IPS-18c (cell line): ENCODE results near the gene GPR35.

ENCODE experiments used
- H3K4me3 ChIP-seq: 2 replicates; pipeline ENCODE4 v1.7.0; 2013; ENCODE audit warnings: low read depth, mild to moderate bottlenecking, low read length, moderate library complexity; ENCODE audit not compliant: insufficient read depth
- H3K9me3 ChIP-seq: one replicate; pipeline ENCODE4 v1.6.1; 2013; ENCODE audit warnings: mild to moderate bottlenecking, low read length, moderate library complexity; ENCODE audit not compliant: control insufficient read depth, insufficient read depth

Gene GPR35

DNA sequence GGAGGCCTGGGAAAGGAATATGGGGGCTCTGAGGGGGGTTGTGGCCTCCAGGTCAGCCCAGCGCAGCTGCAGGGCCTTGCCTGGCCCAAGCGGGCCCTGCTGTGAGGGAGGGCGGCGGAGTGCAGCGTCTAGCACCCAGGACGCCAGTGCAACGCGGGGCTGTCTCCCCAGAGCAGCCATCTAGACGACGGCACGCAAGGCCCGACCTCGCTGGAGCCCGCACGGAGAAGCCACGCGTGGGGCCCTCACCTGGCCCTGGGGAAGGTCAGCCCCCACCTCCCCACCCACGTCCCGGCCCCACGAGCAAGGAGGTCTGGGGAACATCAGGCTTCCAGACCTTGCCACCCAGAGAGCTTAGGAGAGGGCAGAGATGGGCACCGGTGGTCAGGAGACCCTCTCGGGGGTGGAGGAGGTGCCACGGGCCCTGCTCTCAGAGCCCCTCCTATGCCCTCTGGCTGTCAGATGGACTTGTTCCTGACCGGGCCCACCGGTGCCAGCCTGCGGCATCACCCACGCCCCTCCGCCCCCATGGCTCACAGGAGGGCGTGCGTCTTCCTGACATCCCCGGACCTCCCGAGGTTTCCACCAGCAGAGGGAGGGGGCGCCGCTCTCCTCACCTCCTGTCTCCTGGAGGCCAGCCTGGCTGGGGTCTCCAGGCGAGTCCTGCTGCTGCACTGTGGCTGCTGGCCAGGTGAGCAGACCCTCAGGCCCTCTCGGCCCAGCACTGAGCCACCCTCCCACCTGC lies 17.0 kb downstream of the GPR35 start:
- no peaks in the 10 kb centered on the region for H3K9me3 ChIP-seq
- no peak overlapping the region for H3K4me3 ChIP-seq

- Histone ChIP-seq H3K4me3 (no peak overlapping the region), H3K9me3 (no peaks in the 10 kb centered on the region)
These were observed 17.5 kb downstream of the GPR35 start for GRCh38 chr2:240642806-240643092.

GRCh38 chr2:240643093-240643810 lies 18.0 kb downstream of the GPR35 start:
- H3K9me3 ChIP-seq = no peaks in the 10 kb centered on the region
- no peak overlapping the region for H3K4me3 ChIP-seq

- H3K9me3 ChIP-seq = no peaks in the 10 kb centered on the region
- no peak overlapping the region for H3K4me3 ChIP-seq
These were observed 18.5 kb downstream of the GPR35 start for GRCh38 chr2:240643811-240644150.

GRCh38 chr2:240644171-240644651 lies 18.9 kb downstream of the GPR35 start:
- H3K4me3 ChIP-seq = no peak overlapping the region

GRCh38 chr2:240644859-240645301 lies 19.6 kb downstream of the GPR35 start:
- no peaks in the 10 kb centered on the region for H3K9me3 ChIP-seq
- no peak overlapping the region for H3K4me3 ChIP-seq

More at GRCh38 chr2:240644171-240644651, 18.9 kb downstream of the GPR35 start:
- H3K9me3 ChIP-seq = no peaks in the 10 kb centered on the region

DNA sequence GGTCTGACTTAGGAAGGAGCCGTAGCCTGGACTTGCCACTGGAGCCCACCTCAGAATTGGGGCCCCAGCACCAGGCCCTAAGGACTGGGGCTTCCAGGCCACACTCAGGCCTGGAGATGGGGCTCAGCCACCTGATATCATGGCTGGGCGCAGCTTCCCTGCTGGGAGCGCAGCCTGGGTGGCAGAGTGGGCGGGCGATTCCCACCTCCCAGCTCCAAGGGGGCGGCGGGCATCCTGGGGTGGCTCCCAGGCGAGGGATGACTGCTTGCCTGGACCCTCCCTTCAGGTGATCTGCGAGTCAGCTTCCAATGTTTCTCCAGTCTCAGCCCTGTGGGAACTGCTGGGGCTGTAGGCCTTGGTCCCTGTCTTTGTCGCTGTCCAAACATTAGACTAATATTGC lies 20.1 kb downstream of the GPR35 start:
- Histone ChIP-seq H3K4me3 (no peak overlapping the region), H3K9me3 (peaks cover under 1% of the 10 kb centered on the region)

GRCh38 chr2:240645801-240646175 lies 20.5 kb downstream of the GPR35 start:
- Histone ChIP-seq H3K4me3 (no peak overlapping the region), H3K9me3 (peaks cover 2% of the 10 kb centered on the region)

DNA sequence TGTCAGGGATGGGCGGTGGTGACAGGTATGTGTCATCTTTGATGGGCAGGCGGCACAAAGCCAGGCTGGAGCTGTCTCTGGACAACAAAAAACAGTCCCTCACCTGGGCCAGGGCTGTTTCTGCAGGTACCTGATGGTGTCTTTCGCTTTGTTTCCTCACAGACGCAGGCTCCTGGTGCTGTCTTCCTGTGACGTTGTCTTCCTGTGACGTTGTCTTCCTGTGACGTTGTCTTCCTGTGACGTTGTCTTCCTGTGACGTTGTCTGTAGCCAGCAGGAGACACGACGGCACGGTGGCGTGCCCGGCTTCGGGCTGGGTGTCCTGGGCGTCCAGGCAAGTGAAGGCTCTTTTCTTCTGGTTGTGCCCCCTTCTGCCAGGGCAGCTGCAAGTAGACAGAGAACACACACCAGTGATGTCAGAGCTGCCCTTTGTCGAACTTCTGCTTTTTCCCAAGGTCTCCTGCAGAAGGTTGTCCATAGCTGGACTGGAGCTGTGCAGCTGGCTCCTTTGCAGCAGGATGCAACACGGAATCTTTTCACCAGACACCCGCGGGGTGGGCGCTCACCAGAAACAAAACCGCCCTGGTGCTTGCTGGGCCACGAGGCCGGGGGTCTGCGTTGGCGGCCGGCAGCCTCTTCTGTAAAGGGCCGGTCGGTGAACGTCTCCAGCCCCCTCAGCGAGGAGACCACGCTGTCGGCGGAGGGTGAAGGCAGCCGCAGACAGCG lies 21.1 kb downstream of the GPR35 start:
- H3K4me3 ChIP-seq = no peak overlapping the region
- peaks cover 2% of the 10 kb centered on the region for H3K9me3 ChIP-seq

GRCh38 chr2:240646900-240647502 lies 21.7 kb downstream of the GPR35 start:
- Histone ChIP-seq H3K4me3 (no peak overlapping the region), H3K9me3 (peaks cover 2% of the 10 kb centered on the region)

DNA sequence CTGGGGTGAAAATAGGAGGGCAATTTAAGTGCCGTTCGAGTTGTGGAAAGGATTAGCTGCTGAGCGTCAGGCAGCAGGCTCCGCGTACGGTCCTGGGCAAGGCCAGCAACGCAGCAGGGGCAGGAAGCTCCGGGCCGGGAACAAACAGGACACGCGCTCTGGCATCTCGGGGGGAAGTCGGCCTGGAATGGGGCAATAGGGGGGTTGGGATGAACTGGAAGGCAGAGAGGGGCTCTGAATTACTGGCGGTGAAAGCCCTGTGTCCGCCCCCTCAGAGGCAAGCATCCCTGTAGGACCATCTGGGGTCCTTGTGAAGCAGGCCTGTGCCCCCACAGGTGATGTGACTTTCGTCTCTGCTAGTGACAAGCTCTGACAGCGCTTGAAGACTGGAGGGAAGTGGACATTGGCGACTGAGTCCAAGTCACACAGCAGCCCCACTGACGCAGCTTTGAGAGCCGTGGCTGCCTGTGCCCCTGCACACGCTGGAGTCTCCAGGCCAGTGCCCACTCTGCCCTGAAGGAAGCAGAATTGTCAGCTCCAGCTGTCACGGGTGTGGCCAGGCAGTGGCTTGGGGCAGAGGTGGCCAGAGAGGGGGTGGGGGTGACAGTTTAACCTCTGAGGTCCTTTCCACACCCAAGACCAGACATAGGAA lies 22.3 kb downstream of the GPR35 start:
- H3K9me3 ChIP-seq = peaks cover 2% of the 10 kb centered on the region

GRCh38 chr2:240648155-240648649 lies 22.9 kb downstream of the GPR35 start:
- peaks cover 2% of the 10 kb centered on the region for H3K9me3 ChIP-seq
- H3K4me3 ChIP-seq = no peak overlapping the region

More for the DNA sequence above, 22.3 kb downstream of the GPR35 start:
- no peak overlapping the region for H3K4me3 ChIP-seq

GRCh38 chr2:240648650-240649275 lies 23.5 kb downstream of the GPR35 start:
- no peak overlapping the region for H3K4me3 ChIP-seq
- peaks cover 2% of the 10 kb centered on the region for H3K9me3 ChIP-seq

DNA sequence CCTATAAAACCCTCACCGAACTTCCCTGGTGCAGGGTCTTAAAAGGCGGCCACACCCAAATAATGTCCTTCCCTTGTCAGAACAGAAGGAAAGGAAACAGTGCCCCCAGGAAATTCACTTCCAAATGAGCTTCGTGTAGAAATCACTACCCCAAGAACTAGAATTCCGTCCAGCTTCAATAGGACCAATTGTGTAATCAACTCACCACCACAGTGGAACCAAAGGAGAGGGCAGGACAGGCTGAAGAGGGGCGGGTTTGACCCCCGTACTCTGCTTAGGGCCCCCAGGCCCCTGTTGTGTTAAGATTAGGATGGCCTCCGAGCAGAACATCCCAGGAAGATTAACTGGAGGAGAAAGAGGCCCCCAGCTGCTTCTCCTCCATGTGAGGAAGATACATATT lies 24.1 kb downstream of the GPR35 start:
- Histone ChIP-seq H3K9me3 (peaks cover 2% of the 10 kb centered on the region), H3K4me3 (no peak overlapping the region)

GRCh38 chr2:240650254-240650965 lies 25.1 kb downstream of the GPR35 start:
- H3K4me3 ChIP-seq = no peak overlapping the region
- peaks cover 2% of the 10 kb centered on the region for H3K9me3 ChIP-seq

GRCh38 chr2:240651185-240651584 lies 25.9 kb downstream of the GPR35 start:
- Histone ChIP-seq H3K9me3 (peaks cover 2% of the 10 kb centered on the region), H3K4me3 (no peak overlapping the region)
